BLaER1 treated with 17β-estradiol and CSF1 and Interleukin-3, amounts not matched to agents 10 nM and 100 nM (cell line): ENCODE data around the gene IL1F10.

Source experiments
- H3K27ac ChIP-seq, 11 experiments: shearing (Covaris generic); formaldehyde crosslinking; 2 replicates each; pipeline ENCODE4 v1.8.1; 2022
- H3K27me3 ChIP-seq, 11 experiments: shearing (Covaris generic); formaldehyde crosslinking; 2 replicates each; pipeline ENCODE4 v1.8.1; 2022
- H3K36me3 ChIP-seq, 11 experiments: shearing (Covaris generic); formaldehyde crosslinking; 2 replicates each; pipeline ENCODE4 v1.8.1; 2022
- H3K4me1 ChIP-seq, 10 experiments: shearing (Covaris generic); formaldehyde crosslinking; 2 replicates each; pipeline ENCODE4 v1.8.1; 2022
- H3K4me2 ChIP-seq, 11 experiments: shearing (Covaris generic); formaldehyde crosslinking; 2 replicates each; pipeline ENCODE4 v1.8.1; 2022
- H3K4me3 ChIP-seq, 10 experiments: shearing (Covaris generic); formaldehyde crosslinking; 2 replicates each; pipeline ENCODE4 v1.8.1; 2022
- H3K9ac ChIP-seq, 11 experiments: shearing (Covaris generic); formaldehyde crosslinking; 2 replicates each; pipeline ENCODE4 v1.8.1; 2022
- H3K9me3 ChIP-seq, 11 experiments: shearing (Covaris generic); formaldehyde crosslinking; replicated peaks in 1 of 11; 2 replicates each; pipeline ENCODE4 v1.8.1; 2022
- H4K20me1 ChIP-seq, 11 experiments: shearing (Covaris generic); formaldehyde crosslinking; 2 replicates each; pipeline ENCODE4 v1.8.1; 2022
- Cebpa-rat ChIP-seq, 11 experiments: shearing (Covaris generic); IDR thresholded peaks; 2 replicates each; pipeline ENCODE4 v1.8.1; 2022

Gene IL1F10

DNA sequence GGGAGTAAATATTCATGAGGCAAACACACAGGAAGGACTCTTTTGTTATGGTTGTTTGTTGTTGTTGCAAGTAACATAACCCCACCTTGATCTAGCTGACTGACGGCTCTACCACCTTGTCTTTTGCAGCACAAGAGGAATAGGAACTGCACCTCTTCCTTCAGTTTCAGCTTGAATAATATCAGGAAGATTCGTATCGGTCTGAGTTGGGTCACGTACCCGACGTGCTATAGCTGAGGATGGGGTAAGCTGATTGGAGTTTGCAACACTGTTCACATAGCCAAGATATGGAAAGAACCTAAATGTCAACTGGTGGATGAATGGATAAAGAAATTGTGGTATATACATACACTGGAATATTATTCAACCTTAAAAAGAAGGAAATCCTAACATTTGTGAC lies 45.1 kb downstream of the IL1F10 start:
- Histone ChIP-seq H3K9me3 (no peaks in the 10 kb centered on the region), H3K4me3 (no peak overlapping the region), H3K36me3 (no peaks in the 10 kb centered on the region), H3K4me2 (peak overlapping the region in 4 of 11 experiments; percentile 57 to 86 (median 84); a peak in 8 of 22 replicates), H3K4me1 (peaks cover 23 to 97% (median 48%) of the 10 kb centered on the region in 10 experiments), H3K9ac (no peak overlapping the region), H3K27me3 (no peaks in the 10 kb centered on the region), H4K20me1 (no peaks in the 10 kb centered on the region), H3K27ac (no peak overlapping the region; a peak in 1 of 22 replicates)
- TF ChIP-seq Cebpa-rat (IDR thresholded peaks at IDR 0.05): no peak

DNA sequence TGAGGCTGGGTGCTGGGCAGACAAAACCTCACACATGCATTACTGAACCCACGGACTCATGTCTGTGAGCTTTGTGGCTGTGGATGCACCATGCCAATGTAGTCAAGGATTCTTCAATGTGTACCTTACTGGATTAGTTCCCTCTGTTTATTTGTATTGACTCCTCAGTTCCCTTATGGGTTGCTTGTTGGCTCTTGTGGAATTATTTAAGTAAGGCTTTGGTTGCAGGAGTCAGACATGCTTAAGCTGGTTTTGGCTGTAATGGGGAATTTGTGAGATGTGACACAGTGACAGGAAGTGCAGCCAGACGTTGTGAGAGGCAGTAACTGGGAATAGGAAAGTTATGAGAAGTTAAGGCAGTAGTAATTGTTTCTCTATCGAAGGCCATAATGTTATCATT lies 46.0 kb downstream of the IL1F10 start:
- H3K4me3 ChIP-seq: no peak overlapping the region
- H3K4me1 ChIP-seq: peaks cover 19 to 100% (median 41%) of the 10 kb centered on the region in 10 experiments
- H3K27ac ChIP-seq: no peak overlapping the region; a peak in 1 of 22 replicates
- H3K9ac ChIP-seq: no peak overlapping the region
- no peaks in the 10 kb centered on the region for H3K9me3 ChIP-seq
- H3K27me3 ChIP-seq: no peaks in the 10 kb centered on the region
- H3K4me2 ChIP-seq: peak overlapping the region in 4 of 11 experiments; percentile 34 to 93 (median 66); a peak in 8 of 22 replicates
- no peaks in the 10 kb centered on the region for H4K20me1 ChIP-seq
- H3K36me3 ChIP-seq: no peaks in the 10 kb centered on the region
- TF ChIP-seq Cebpa-rat (IDR thresholded peaks at IDR 0.05): no peak

DNA sequence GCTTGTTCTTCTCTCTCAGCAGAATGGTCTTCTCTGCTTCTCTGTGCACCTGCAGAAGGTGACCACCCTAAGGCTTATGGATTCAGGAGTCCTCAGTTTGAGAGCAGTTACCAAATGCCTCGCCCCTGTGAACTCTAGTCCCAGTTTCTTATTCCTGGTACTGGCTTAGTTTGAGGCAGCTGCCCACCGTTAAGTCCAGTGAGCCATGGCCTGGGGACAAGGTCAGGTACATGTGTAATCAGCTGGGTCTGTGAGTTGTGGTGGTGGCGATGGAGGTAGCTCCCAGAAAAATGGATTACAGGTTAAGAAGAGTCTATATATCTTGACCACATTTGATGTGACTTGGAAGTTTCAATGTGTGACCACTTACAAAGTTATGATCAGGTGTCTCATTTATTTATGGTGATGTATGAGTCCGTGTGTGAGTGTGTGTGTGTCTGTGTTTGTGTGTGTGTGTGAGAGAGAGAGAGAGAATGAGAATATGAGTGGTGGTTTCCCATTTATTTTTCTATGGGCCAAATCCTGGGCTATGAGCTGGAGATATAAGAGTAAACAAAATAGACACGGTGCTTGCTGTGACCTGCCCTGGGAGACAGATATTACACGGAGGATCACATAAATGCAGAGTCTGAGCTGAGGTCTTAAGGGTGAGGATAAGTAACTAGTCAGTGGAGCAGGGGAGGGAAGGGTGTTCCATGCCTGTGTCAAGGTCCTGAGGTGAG lies 46.6 kb downstream of the IL1F10 start:
- no peak overlapping the region for H3K4me3 ChIP-seq
- H3K27ac ChIP-seq: no peak overlapping the region; a peak in 1 of 22 replicates
- H3K9ac ChIP-seq: no peak overlapping the region
- H3K9me3 ChIP-seq: no peaks in the 10 kb centered on the region
- H4K20me1 ChIP-seq: no peaks in the 10 kb centered on the region
- no peak for TF ChIP-seq Cebpa-rat (IDR thresholded peaks at IDR 0.05)
- H3K27me3 ChIP-seq: no peaks in the 10 kb centered on the region
- H3K4me1 ChIP-seq: peaks cover 19 to 100% (median 41%) of the 10 kb centered on the region in 10 experiments
- no peaks in the 10 kb centered on the region for H3K36me3 ChIP-seq
- H3K4me2 ChIP-seq: peak overlapping the region in 5 of 11 experiments; percentile 61 to 93 (median 78); a peak in 8 of 22 replicates

DNA sequence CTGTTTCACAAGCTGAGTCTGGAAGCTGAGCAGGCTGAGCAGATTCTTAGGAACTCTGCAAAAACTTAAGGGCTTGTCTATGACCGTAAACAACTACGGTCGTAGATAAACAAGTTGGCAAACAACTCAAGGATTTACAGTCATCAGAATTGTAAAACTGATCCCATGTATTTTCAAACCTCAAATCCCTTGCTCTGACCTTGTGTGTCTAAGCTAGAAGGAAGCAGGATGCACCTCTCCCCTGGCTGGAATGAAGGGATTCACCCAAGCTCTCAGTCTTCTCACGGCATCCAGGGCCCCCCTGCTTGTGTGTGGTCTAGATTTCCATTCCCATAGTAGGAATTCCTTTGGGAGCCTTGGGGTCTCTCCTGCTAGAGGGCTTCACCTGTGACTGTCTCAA lies 47.2 kb downstream of the IL1F10 start:
- Histone ChIP-seq H3K9me3 (no peaks in the 10 kb centered on the region), H3K4me1 (peaks cover 19 to 100% (median 41%) of the 10 kb centered on the region in 10 experiments), H3K36me3 (no peaks in the 10 kb centered on the region), H3K27ac (peak overlapping the region in 1 of 11 experiments; percentile 61; a peak in 1 of 22 replicates), H3K27me3 (no peaks in the 10 kb centered on the region), H3K9ac (no peak overlapping the region), H3K4me2 (peak overlapping the region in 9 of 11 experiments; percentile 61 to 93 (median 81); a peak in 16 of 22 replicates), H4K20me1 (no peaks in the 10 kb centered on the region), H3K4me3 (no peak overlapping the region)
- no peak for TF ChIP-seq Cebpa-rat (IDR thresholded peaks at IDR 0.05)

DNA sequence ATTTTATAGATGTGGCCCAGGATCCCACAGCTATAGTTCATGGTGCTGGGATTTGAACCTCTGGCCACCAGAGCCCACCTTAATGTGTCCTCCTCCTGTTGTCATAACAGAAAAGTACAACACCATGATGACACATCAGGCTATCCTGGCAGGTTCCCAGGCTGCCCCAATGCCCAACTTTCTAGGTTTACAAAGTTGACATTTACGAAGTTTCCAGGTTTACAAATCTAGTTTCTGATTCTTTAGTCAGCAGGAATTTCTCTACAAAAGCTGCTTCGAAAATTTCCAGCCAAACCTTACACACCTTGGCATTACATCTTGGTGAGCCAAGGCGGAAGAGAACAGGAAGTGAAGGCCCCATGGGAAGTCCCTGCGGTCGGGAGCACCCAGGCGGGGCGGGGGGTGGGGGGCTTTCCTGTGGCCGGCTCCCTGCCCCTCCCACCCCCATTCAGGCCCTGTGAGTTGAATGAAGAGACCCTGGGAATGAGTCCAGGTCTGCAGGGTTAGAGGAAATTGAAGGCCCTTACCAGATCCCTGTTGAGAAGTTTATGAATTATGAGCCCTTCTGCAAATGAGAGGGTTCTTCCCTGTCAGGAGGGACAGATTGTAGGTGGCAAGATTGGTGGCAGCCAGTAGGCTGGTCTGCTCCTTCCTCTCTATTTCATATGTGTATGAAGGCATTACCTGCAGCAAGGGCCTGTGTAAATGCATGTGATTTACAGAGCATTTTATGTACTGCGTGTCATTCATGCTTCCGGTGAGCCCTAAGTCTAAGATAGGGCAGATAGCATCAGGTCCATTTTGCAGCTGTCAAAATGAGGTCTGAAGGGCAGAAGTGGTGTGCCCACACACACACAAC lies 48.6 kb downstream of the IL1F10 start:
- no peaks in the 10 kb centered on the region for H3K27me3 ChIP-seq
- H3K4me1 ChIP-seq: peaks cover 19 to 99% (median 46%) of the 10 kb centered on the region in 10 experiments
- H3K4me2 ChIP-seq: peak overlapping the region; percentile 61 to 93 (median 81)
- no peak overlapping the region for H3K4me3 ChIP-seq
- no peaks in the 10 kb centered on the region for H4K20me1 ChIP-seq
- no peaks in the 10 kb centered on the region for H3K9me3 ChIP-seq
- H3K9ac ChIP-seq: no peak overlapping the region
- H3K27ac ChIP-seq: peak overlapping the region in 6 of 11 experiments; percentile 6 to 61 (median 32); a peak in 10 of 22 replicates
- H3K36me3 ChIP-seq: no peaks in the 10 kb centered on the region
- TF ChIP-seq Cebpa-rat (IDR thresholded peaks at IDR 0.05): no peak

DNA sequence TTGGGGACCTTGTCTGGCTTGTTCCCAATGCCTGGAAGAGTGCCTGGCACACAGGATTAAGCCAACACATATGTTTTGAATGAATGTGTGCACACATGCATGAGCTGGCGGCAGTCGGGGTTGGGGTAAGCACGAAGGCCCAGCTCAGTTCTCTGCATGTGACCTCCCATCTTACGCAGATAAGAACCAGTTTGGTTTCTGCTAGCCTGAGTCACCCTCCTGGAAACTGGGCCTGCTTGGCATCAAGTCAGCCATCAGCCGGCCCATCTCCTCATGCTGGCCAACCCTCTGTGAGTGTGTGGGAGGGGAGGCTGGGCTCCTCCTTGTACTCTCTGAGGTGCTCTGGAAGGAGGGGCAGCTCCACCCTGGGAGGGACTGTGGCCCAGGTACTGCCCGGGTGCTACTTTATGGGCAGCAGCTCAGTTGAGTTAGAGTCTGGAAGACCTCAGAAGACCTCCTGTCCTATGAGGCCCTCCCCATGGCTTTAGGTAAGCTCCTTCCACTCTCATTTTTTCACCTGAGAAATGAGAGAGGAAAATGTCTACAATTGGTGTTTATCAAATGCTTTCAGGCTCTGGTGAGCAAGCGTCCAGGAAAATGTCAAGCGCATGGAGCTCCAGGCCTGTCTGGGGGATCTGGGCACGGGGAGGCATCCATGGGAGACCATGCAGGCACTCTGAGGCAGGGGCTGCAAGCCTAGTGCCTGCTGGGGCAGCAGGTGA lies 49.9 kb downstream of the IL1F10 start:
- Histone ChIP-seq H3K4me1 (peaks cover 19 to 99% (median 39%) of the 10 kb centered on the region in 10 experiments), H3K4me2 (peak overlapping the region in 5 of 11 experiments; percentile 61 to 93 (median 78); a peak in 9 of 22 replicates), H4K20me1 (no peaks in the 10 kb centered on the region), H3K27ac (0 out of 22 replicates have a peak overlapping the region, but pooled peaks of 1 of the 11 experiments have one; percentile 29), H3K36me3 (no peaks in the 10 kb centered on the region), H3K9ac (no peak overlapping the region), H3K27me3 (no peaks in the 10 kb centered on the region), H3K4me3 (no peak overlapping the region), H3K9me3 (no peaks in the 10 kb centered on the region)
- TF ChIP-seq Cebpa-rat (IDR thresholded peaks at IDR 0.05): no peak

DNA sequence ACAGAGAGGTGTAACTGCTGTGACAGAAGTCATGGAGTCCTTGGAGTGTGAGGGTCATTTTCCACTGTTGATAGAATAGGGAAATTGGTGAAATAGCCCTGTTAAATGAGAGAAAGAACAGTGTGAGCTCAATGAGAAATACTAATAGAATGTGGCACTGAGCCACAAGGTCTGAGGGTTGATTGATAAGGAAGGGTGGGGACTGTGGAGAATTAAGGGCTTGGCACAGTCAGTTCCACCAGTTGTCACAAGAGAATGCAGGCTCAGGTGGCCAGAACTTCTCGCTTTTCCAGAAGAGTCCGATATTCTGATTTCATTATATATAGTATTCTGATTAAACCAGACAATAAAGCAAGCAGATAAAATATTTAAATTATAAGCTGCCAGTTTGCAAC lies 50.5 kb downstream of the IL1F10 start:
- no peak overlapping the region for H3K27ac ChIP-seq

DNA sequence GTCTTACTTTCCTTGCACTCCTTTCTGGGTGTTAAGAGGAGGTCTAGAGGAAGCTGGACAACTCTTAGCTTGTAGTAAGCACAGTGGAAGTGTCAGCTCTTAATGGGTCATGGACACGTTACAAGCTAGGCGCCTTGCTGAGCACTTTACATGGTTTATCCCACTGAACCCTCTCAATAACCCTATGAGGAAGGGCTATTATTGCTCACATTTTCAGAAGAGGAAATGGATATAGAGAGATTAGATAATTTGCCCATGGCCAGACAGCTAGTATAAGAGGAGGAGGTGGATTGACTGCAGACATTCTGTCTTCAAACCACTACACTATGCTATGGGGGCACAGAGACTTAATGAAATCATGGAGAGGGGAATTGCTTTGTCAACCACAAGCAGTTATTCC lies 51.3 kb downstream of the IL1F10 start:
- no peak overlapping the region for H3K9ac ChIP-seq
- no peaks in the 10 kb centered on the region for H4K20me1 ChIP-seq
- no peak overlapping the region for H3K27ac ChIP-seq
- TF ChIP-seq Cebpa-rat (IDR thresholded peaks at IDR 0.05): no peak
- peak overlapping the region in 4 of 11 experiments; percentile 23 to 93 (median 70); a peak in 7 of 22 replicates for H3K4me2 ChIP-seq
- peaks cover 23 to 100% (median 48%) of the 10 kb centered on the region in 10 experiments for H3K4me1 ChIP-seq
- H3K27me3 ChIP-seq: no peaks in the 10 kb centered on the region
- no peaks in the 10 kb centered on the region for H3K36me3 ChIP-seq
- no peaks in the 10 kb centered on the region for H3K9me3 ChIP-seq
- H3K4me3 ChIP-seq: no peak overlapping the region

More for the DNA sequence above, 50.5 kb downstream of the IL1F10 start:
- no peaks in the 10 kb centered on the region for H3K27me3 ChIP-seq
- no peak overlapping the region for H3K9ac ChIP-seq
- no peaks in the 10 kb centered on the region for H3K9me3 ChIP-seq
- peak overlapping the region in 4 of 11 experiments; percentile 61 to 93 (median 74); a peak in 7 of 22 replicates for H3K4me2 ChIP-seq
- H3K4me1 ChIP-seq: peaks cover 19 to 99% (median 42%) of the 10 kb centered on the region in 10 experiments
- H4K20me1 ChIP-seq: no peaks in the 10 kb centered on the region
- H3K36me3 ChIP-seq: no peaks in the 10 kb centered on the region
- H3K4me3 ChIP-seq: no peak overlapping the region
- no peak for TF ChIP-seq Cebpa-rat (IDR thresholded peaks at IDR 0.05)
